Measurements from ENCODE around the gene TMEM94. TPM values are rescaled to one million over a fixed set of nuclear protein-coding genes. Genes with fewer than 3 reads are reported as not detected.
A peak's percentile ranks its signal among the peaks of the same experiment; 100 is the strongest.

The TMEM94 gene
- total RNA-seq, 1 donor from 2014 or later, result 112 TPM

DNA sequence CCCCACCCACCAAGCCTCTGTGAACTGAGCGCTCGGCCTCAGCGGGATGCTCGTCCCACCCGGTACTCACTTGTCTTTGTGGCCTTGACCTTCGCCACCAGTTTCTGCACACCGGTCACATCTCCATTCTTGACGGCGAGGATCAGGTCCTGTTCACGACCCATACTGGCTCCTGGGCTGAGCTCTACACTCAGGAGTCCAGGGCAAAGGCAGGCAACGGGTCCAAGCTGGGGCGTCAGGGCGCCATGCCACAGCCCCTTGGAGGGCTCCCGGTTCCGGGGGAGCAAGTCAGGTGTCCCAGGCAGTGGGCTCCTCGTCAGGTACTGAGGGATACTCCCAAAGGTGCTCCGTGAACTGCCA, 57.2 kb downstream of the TMEM94 start:
- TF ChIP-seq, protein P1, sequence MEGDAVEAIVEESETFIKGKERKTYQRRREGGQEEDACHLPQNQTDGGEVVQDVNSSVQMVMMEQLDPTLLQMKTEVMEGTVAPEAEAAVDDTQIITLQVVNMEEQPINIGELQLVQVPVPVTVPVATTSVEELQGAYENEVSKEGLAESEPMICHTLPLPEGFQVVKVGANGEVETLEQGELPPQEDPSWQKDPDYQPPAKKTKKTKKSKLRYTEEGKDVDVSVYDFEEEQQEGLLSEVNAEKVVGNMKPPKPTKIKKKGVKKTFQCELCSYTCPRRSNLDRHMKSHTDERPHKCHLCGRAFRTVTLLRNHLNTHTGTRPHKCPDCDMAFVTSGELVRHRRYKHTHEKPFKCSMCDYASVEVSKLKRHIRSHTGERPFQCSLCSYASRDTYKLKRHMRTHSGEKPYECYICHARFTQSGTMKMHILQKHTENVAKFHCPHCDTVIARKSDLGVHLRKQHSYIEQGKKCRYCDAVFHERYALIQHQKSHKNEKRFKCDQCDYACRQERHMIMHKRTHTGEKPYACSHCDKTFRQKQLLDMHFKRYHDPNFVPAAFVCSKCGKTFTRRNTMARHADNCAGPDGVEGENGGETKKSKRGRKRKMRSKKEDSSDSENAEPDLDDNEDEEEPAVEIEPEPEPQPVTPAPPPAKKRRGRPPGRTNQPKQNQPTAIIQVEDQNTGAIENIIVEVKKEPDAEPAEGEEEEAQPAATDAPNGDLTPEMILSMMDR (conservative IDR thresholded peaks at IDR 0.05), result no peak
- H3K27ac Mint-ChIP-seq, result no peak overlapping the region
- no peaks in the 10 kb centered on the region for H3K9me3 Mint-ChIP-seq
- no peaks in the 10 kb centered on the region for H3K27me3 Mint-ChIP-seq
- no peak for DNase-seq (ENCODE audit: extremely low spot score, unreplicated experiment)
- peaks cover 3% of the 10 kb centered on the region for H3K36me3 Mint-ChIP-seq
- H3K4me3 Mint-ChIP-seq, result peak overlapping the region; percentile 86
- peaks cover 32% of the 10 kb centered on the region for H3K4me1 Mint-ChIP-seq (ENCODE audit: unreplicated experiment)

GRCh38 chr17:75514299-75514918, 58.0 kb downstream of the TMEM94 start:
- no peaks in the 10 kb centered on the region for H3K9me3 Mint-ChIP-seq
- TF ChIP-seq, protein P1 (conservative IDR thresholded peaks at IDR 0.05), result no peak
- no peaks in the 10 kb centered on the region for H3K27me3 Mint-ChIP-seq
- peaks cover 27% of the 10 kb centered on the region for H3K4me1 Mint-ChIP-seq (ENCODE audit: unreplicated experiment)
- H3K36me3 Mint-ChIP-seq, result peaks cover 4% of the 10 kb centered on the region
- H3K4me3 Mint-ChIP-seq, result peak overlapping the region; percentile 86
- H3K27ac Mint-ChIP-seq, result no peak overlapping the region
- DNase-seq (ENCODE audit: extremely low spot score, unreplicated experiment), result no peak

GRCh38 chr17:75514919-75515495, 58.6 kb downstream of the TMEM94 start:
- Mint-ChIP-seq H3K36me3 (peaks cover 4% of the 10 kb centered on the region), H3K27ac (no peak overlapping the region), H3K27me3 (no peaks in the 10 kb centered on the region), H3K4me3 (peak overlapping the region; percentile 86), H3K9me3 (no peaks in the 10 kb centered on the region), H3K4me1 (ENCODE audit: unreplicated experiment) (peaks cover 23% of the 10 kb centered on the region)
- TF ChIP-seq, protein P1 (conservative IDR thresholded peaks at IDR 0.05), result no peak
- DNase-seq (ENCODE audit: extremely low spot score, unreplicated experiment), result no peak

DNA sequence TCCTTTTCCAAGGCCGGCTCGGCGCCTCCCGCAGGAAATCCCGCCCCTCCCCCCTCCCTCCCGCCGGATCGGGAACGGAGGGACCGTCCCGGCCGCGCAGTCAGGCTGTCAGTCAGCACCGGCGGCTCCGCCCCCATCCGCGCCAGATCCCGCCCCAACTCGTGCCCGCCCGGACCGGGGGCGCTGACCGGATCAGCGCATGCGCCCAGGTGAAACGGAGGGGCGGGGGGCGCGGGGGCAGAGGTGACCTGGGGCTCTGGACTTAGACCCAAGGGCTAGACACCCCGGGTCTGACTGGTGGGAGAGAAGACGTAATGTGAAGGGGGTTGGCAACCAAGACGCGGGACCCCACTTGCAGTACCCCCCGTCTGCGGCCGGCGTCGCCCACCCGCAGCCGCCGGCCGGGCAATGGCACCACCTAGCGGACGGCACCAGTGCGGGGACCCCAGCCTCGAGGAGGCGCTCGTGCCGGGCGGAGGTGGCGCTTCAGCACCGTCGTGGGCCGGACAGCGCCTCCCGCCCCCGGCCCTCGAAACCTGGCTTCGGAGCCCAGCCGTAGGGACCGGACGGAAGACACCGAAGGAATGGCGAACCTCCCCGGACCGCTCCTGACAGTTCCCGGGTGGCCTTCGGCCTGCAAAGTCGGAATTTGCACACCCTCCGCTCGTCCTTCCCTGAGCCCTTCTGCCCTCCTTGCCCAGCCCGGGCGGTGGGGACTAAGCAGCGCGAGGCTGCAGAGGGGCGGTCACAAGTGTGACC, 59.2 kb downstream of the TMEM94 start, which contains the start of gene CASKIN2:
Gene CASKIN2 (minus strand): TSS at position 42 of the 759 bp plus-strand sequence. CDS start 1,733 bp downstream, outside the sequence.
- no peaks in the 10 kb centered on the region for H3K9me3 Mint-ChIP-seq
- H3K4me1 Mint-ChIP-seq (ENCODE audit: unreplicated experiment), result peaks cover 23% of the 10 kb centered on the region
- peak within 1 kb of the TSS; percentile 70 for H3K27ac Mint-ChIP-seq
- peak within 1 kb of the TSS; percentile 86 for H3K4me3 Mint-ChIP-seq
- TF ChIP-seq, protein P1 (conservative IDR thresholded peaks at IDR 0.05), result peak; percentile 99
- H3K36me3 Mint-ChIP-seq, result peaks cover 4% of the 10 kb centered on the region
- peak; percentile 98 for DNase-seq (ENCODE audit: extremely low spot score, unreplicated experiment)
- no peaks in the 10 kb centered on the region for H3K27me3 Mint-ChIP-seq

GRCh38 chr17:75516255-75516618, 59.8 kb downstream of the TMEM94 start, which contains the start of gene TSEN54:
Gene TSEN54, plus strand, starts transcription at chr17:75516528. Its CDS starts 33 bp downstream, at chr17:75516561.
- DNase-seq (ENCODE audit: extremely low spot score, unreplicated experiment), result peak; percentile 95
- TF ChIP-seq, protein P1 (conservative IDR thresholded peaks at IDR 0.05), result no peak
- Mint-ChIP-seq H3K9me3 (no peaks in the 10 kb centered on the region), H3K4me1 (ENCODE audit: unreplicated experiment) (peaks cover 23% of the 10 kb centered on the region), H3K27ac (peak within 1 kb of the TSS; percentile 70), H3K36me3 (peaks cover 4% of the 10 kb centered on the region), H3K4me3 (peak within 1 kb of the TSS; percentile 91), H3K27me3 (no peaks in the 10 kb centered on the region)
